Forelimb muscle (tissue), 1 donor: Measurements from ENCODE around the gene ADD3. TPM values are rescaled to one million over a fixed set of nuclear protein-coding genes. Genes with fewer than 3 reads are reported as not detected.

Experiments
- DNase-seq: peaks from one replicate; pipeline ENCODE4 v3.0.0-alpha.2; 2013; ENCODE audit warnings: low read depth
- polyA plus RNA-seq: library from polyadenylated mRNA; unstranded; fragments of 120-200 nt; gene quantifications from one replicate; pipeline ENCODE4 v1.2.1, GENCODE V29; 2013; ENCODE audit not compliant: insufficient read length

The ADD3 gene
- polyA plus RNA-seq, 1 donor = 88.6 TPM

GRCh38 chr10:110061687-110062086, 53.9 kb downstream of the ADD3 start:
- DNase-seq = no peak

GRCh38 chr10:110065269-110065668, 57.5 kb downstream of the ADD3 start:
- DNase-seq = no peak

GRCh38 chr10:110067960-110068770, 60.4 kb downstream of the ADD3 start:
- DNase-seq = no peak

GRCh38 chr10:110068780-110069179, 61.0 kb downstream of the ADD3 start:
- no peak for DNase-seq

GRCh38 chr10:110069502-110069982, 61.8 kb downstream of the ADD3 start:
- no peak for DNase-seq

- no peak for DNase-seq
Measured at GRCh38 chr10:110073896-110074295, 66.1 kb downstream of the ADD3 start.

GRCh38 chr10:110074298-110074697, 66.5 kb downstream of the ADD3 start:
- no peak for DNase-seq

GRCh38 chr10:110074758-110075671, 67.2 kb downstream of the ADD3 start:
- peak; percentile 95 for DNase-seq

GRCh38 chr10:110075686-110076085, 67.9 kb downstream of the ADD3 start:
- DNase-seq = no peak

- no peak for DNase-seq
Measured at GRCh38 chr10:110076559-110077318, 69.0 kb downstream of the ADD3 start.

GRCh38 chr10:110077436-110078130, 69.8 kb downstream of the ADD3 start:
- DNase-seq = no peak

GRCh38 chr10:110078317-110078716, 70.5 kb downstream of the ADD3 start:
- no peak for DNase-seq

- no peak for DNase-seq
Measured at GRCh38 chr10:110081911-110082310, 74.1 kb downstream of the ADD3 start.

- no peak for DNase-seq
Measured at GRCh38 chr10:110083884-110084283, 76.1 kb downstream of the ADD3 start.

- no peak for DNase-seq
Measured at GRCh38 chr10:110087682-110088081, 79.9 kb downstream of the ADD3 start.

GRCh38 chr10:110088367-110089104, 80.8 kb downstream of the ADD3 start:
- DNase-seq = no peak

- DNase-seq = no peak
Measured at GRCh38 chr10:110091830-110092229, 84.0 kb downstream of the ADD3 start.

GRCh38 chr10:110093722-110094121, 85.9 kb downstream of the ADD3 start:
- no peak for DNase-seq

- peak; percentile 13 for DNase-seq
Measured at GRCh38 chr10:110094786-110095185, 87.0 kb downstream of the ADD3 start.

- DNase-seq = no peak
Measured at GRCh38 chr10:110101464-110102144, 93.8 kb downstream of the ADD3 start.
